AG09309 (cell line): ENCODE data around the gene NTM.

ENCODE experiments used
- DNase-seq: peaks from one replicate; pipeline ENCODE4 v3.0.0-alpha.2; 2010; ENCODE audit warnings: low read depth
- H3K4me3 ChIP-seq: 2 replicates; pipeline ENCODE4 v1.5.1; 2011; ENCODE audit warnings: mild to moderate bottlenecking, low read depth, low read length, moderate library complexity; ENCODE audit not compliant: control insufficient read depth
- TF ChIP-seq, protein P1 (sequence below): IDR thresholded peaks from 2 replicates; pipeline ENCODE4 v1.5.1; 2011; ENCODE audit warnings: mild to moderate bottlenecking, low read depth, low read length, inconsistent platforms; ENCODE audit not compliant: insufficient read depth, control insufficient read depth; ENCODE audit errors: missing control alignments

Gene NTM

GRCh38 chr11:132036746-132037466 lies 666.5 kb downstream of the NTM start:
- no peak for DNase-seq
- TF ChIP-seq, protein P1, sequence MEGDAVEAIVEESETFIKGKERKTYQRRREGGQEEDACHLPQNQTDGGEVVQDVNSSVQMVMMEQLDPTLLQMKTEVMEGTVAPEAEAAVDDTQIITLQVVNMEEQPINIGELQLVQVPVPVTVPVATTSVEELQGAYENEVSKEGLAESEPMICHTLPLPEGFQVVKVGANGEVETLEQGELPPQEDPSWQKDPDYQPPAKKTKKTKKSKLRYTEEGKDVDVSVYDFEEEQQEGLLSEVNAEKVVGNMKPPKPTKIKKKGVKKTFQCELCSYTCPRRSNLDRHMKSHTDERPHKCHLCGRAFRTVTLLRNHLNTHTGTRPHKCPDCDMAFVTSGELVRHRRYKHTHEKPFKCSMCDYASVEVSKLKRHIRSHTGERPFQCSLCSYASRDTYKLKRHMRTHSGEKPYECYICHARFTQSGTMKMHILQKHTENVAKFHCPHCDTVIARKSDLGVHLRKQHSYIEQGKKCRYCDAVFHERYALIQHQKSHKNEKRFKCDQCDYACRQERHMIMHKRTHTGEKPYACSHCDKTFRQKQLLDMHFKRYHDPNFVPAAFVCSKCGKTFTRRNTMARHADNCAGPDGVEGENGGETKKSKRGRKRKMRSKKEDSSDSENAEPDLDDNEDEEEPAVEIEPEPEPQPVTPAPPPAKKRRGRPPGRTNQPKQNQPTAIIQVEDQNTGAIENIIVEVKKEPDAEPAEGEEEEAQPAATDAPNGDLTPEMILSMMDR = no peak
- H3K4me3 ChIP-seq = no peak overlapping the region

DNA sequence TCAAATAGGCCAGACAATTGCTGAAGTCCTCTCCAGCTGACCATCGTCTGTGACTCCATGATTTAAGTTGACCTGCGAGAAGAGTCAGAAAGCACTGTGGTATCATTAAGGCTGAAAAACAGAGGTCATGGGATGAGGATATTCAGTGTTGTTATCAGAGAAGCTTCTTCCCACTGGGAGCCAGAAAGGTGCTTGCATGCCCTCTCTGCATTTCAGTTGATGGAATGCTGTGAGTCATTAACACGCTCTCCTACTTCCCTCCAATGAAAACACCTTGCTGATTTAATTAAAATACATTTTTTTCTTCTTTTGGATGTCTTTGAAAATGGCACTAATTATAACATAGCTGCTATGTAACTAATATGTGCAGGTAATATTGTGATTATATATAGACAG lies 667.0 kb downstream of the NTM start:
- TF ChIP-seq, protein P1 = no peak
- no peak for DNase-seq
- H3K4me3 ChIP-seq = no peak overlapping the region

- DNase-seq = no peak
- H3K4me3 ChIP-seq = no peak overlapping the region
- TF ChIP-seq, protein P1 = no peak
Measured at GRCh38 chr11:132037956-132038355, 667.5 kb downstream of the NTM start.

- no peak for DNase-seq
- no peak overlapping the region for H3K4me3 ChIP-seq
- TF ChIP-seq, protein P1 = no peak
Measured at GRCh38 chr11:132039521-132039920, 669.1 kb downstream of the NTM start.

DNA sequence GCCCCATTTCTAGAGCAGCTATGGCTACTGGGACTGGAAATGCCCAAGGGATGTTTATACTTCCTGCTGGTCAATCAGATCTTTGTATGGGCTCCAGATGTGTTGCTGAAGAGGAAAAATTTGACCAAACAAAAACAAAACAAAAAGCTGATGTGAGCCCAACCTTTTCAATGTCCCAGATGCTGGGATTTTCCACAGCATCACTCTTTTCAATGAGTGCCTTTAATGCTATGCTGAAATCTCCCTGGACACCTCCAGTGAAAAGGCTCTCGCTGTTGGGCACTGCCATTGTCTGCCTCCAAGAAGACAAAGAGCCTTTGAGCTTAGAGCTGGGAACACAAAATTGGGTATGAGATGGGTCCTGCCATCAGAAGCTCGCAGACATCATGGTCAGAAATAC lies 671.9 kb downstream of the NTM start:
- no peak for DNase-seq
- H3K4me3 ChIP-seq = no peak overlapping the region
- TF ChIP-seq, protein P1 = no peak

- TF ChIP-seq, protein P1 = no peak
- DNase-seq = no peak
- no peak overlapping the region for H3K4me3 ChIP-seq
Measured at GRCh38 chr11:132043714-132044113, 673.3 kb downstream of the NTM start.
